GM19238 (cell line): ENCODE data around the gene ADAR.

Experiments
- DNase-seq: peaks from one replicate; pipeline ENCODE4 v3.0.0; 2011; ENCODE audit warnings: low spot score; ENCODE audit not compliant: insufficient read length

ADAR gene

GRCh38 chr1:154557939-154558719 lies 49.9 kb downstream of the ADAR start, which contains the start of gene UBE2Q1:
Gene UBE2Q1 (minus strand): TSS chr1:154558662. CDS start chr1:154558553, 109 bp downstream.
- peak; percentile 42 for DNase-seq

DNA sequence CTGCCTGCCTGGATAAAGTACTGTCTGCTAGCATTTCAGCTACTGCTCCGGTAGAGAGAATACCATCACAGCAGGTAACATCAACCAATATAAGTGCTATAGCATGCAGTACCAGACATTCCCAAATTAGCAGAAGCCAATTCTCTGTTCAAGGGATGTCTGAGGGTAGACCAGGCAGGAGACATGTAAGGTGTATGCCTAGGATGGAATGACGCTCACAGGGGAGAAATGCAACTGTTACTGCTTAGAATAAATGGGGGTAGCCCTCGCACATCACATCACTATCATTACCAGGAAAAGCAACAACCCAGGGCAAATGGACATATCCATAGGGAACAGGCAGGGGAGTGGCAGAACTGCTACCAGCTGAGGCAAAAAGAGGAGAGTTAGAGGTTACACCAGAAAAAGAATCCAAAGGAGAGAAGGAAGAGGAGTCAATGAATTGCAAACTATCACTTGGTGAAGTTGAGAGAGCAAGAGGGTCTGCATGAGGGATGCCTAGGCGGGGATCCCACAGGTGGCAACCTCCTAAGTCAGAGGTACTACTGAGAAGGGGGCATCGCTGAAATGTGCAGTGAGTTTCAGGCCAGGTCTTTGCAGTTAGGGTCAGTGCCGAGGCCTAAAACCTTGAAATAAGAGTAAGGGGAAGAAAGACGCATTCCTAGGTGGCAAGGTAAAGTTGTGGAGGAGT lies 50.6 kb downstream of the ADAR start:
- no peak for DNase-seq

GRCh38 chr1:154556422-154556821 lies 51.6 kb downstream of the ADAR start:
- DNase-seq: no peak

GRCh38 chr1:154553056-154554030 lies 54.6 kb downstream of the ADAR start:
- no peak for DNase-seq

GRCh38 chr1:154552036-154552435 lies 56.0 kb downstream of the ADAR start:
- no peak for DNase-seq

DNA sequence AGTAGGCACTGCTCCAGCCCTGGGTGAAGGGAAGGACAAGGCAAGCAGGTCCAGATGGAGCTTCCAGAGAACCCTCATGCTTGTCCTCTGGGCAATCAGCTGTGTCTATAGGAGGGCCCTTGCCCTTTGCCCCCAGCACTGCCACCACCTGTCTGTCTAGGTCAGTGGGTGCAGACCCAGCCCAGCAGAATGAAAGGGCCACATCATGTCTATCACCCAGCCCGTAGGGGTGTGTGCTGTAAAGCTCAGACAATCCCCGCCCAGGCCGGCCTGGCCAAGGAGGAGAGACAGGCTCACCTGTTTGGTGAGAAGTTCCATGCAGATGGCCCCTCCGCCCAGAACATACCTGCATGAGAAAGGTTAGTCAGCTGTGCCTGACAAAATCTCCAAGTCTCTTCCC lies 56.5 kb downstream of the ADAR start:
- no peak for DNase-seq

- DNase-seq: no peak
Observed at GRCh38 chr1:154550657-154551056, 57.3 kb downstream of the ADAR start.

GRCh38 chr1:154550070-154550469 lies 57.9 kb downstream of the ADAR start:
- DNase-seq: no peak

GRCh38 chr1:154549202-154549770 lies 58.7 kb downstream of the ADAR start:
- no peak for DNase-seq

DNA sequence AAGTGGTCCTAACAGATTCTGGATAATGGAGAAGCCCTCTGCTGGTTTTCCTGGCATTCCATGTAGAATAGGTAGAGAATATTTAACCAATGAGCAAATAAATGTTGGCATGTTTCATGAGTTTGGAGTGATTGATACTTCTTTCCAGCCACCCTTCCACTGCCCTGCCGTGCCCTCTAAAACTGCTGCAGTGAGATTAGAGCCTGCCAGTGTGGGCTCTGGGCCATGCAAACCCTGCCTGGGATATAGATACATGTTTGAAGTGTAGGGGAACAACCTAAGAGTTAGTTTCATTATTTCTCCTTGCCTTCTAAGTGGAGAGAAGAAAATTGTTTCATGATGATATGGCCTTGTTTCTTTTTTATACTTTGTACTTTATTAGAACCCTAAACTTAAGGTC lies 60.0 kb downstream of the ADAR start:
- no peak for DNase-seq

GRCh38 chr1:154547105-154547732 lies 60.8 kb downstream of the ADAR start:
- DNase-seq: no peak

GRCh38 chr1:154546264-154547063 lies 61.5 kb downstream of the ADAR start:
- peak; percentile 71 for DNase-seq

GRCh38 chr1:154541231-154541630 lies 66.8 kb downstream of the ADAR start:
- DNase-seq: no peak

GRCh38 chr1:154539486-154540483 lies 68.2 kb downstream of the ADAR start:
- DNase-seq: no peak

GRCh38 chr1:154536570-154536969 lies 71.4 kb downstream of the ADAR start:
- DNase-seq: no peak

GRCh38 chr1:154533952-154534844 lies 73.8 kb downstream of the ADAR start:
- DNase-seq: no peak
